ENCODE results near the gene P4HA1. TPM values are rescaled to one million over a fixed set of nuclear protein-coding genes. Genes with fewer than 3 reads are reported as not detected.
A peak's percentile ranks its signal among the peaks of the same experiment; 100 is the strongest.

P4HA1 gene
- total RNA-seq, 1 experiment from 2014 or later: 34.4 TPM

GRCh38 chr10:73119952-73120351 is 23.3 kb upstream of the P4HA1 start (continued):
- TF ChIP-seq FOXP4 (CRISPR knock-in tag; IDR thresholded peaks at IDR 0.05) (no peak), NR3C1 (CRISPR knock-in tag; conservative IDR thresholded peaks at IDR 0.05; ENCODE audit: low read depth) (no peak), JUN (CRISPR knock-in tag; IDR thresholded peaks at IDR 0.05) (no peak), SMAD4 (CRISPR knock-in tag; IDR thresholded peaks at IDR 0.05) (no peak), ZNF232 (CRISPR knock-in tag; IDR thresholded peaks at IDR 0.05) (no peak)

- POLR2A ChIA-PET: no interaction called here
- TF ChIP-seq FOXK1 (CRISPR knock-in tag; IDR thresholded peaks at IDR 0.05) (no peak), NR1H2 (CRISPR knock-in tag; IDR thresholded peaks at IDR 0.05) (no peak), ZNF671 (CRISPR knock-in tag; IDR thresholded peaks at IDR 0.05) (no peak), ATF2 (CRISPR knock-in tag; IDR thresholded peaks at IDR 0.05; ENCODE audit: borderline replicate concordance, low read depth) (no peak), ZNF396 (CRISPR knock-in tag; IDR thresholded peaks at IDR 0.05; ENCODE audit: borderline replicate concordance) (no peak), NR2C2 (CRISPR knock-in tag; IDR thresholded peaks at IDR 0.05) (no peak), MLX (CRISPR knock-in tag; IDR thresholded peaks at IDR 0.05) (no peak), MAX (CRISPR knock-in tag; IDR thresholded peaks at IDR 0.05) (no peak), GTF2I (CRISPR knock-in tag; conservative IDR thresholded peaks at IDR 0.05) (no peak), PRRX2 (CRISPR knock-in tag; IDR thresholded peaks at IDR 0.05) (no peak), RORB (CRISPR knock-in tag; IDR thresholded peaks at IDR 0.05) (no peak), NFYB (CRISPR knock-in tag; conservative IDR thresholded peaks at IDR 0.05; ENCODE audit: low read depth) (no peak), HMGXB4 (CRISPR knock-in tag; IDR thresholded peaks at IDR 0.05) (no peak), GRHL2 (CRISPR knock-in tag; IDR thresholded peaks at IDR 0.05; ENCODE audit: insufficient replicate concordance, severe bottlenecking) (no peak), FOXP1 (CRISPR knock-in tag; IDR thresholded peaks at IDR 0.05; ENCODE audit: borderline replicate concordance) (no peak), USF2 (CRISPR knock-in tag; IDR thresholded peaks at IDR 0.05) (no peak), ATF3 (CRISPR knock-in tag; conservative IDR thresholded peaks at IDR 0.05) (no peak), TEAD1 (CRISPR knock-in tag; IDR thresholded peaks at IDR 0.05) (no peak)
- H3K27ac Mint-ChIP-seq: peak overlapping the region; percentile 26
- peaks cover 7% of the 10 kb centered on the region for H3K4me1 Mint-ChIP-seq
- CTCF ChIA-PET: no interaction called here
- no peak for DNase-seq (ENCODE audit: low spot score)
- H3K36me3 Mint-ChIP-seq: peaks cover 9% of the 10 kb centered on the region
- no peaks in the 10 kb centered on the region for H3K9me3 Mint-ChIP-seq
- no peak overlapping the region for H3K4me3 Mint-ChIP-seq
- H3K27me3 Mint-ChIP-seq (ENCODE audit: low read depth): no peaks in the 10 kb centered on the region
- ATAC-seq: no peak
These were observed 22.8 kb upstream of the P4HA1 start for GRCh38 chr10:73119457-73119856.

Measured in WTC11 (cell line).